Activated naive CD4-positive, alpha-beta T cell treated with anti-CD3 and anti-CD28 coated beads for 36 hours (primary cell): Measurements from ENCODE around the gene RAP1A. TPM values are rescaled to one million over a fixed set of nuclear protein-coding genes. Genes with fewer than 3 reads are reported as not detected.

ENCODE experiments used
- CTCF ChIA-PET: fragments of 350-600 bp; sonication (Branson Sonifier 250); formaldehyde crosslinking; loops from one replicate; lab custom pipeline; 2021; ENCODE audit warnings: antibody characterized with exemption; lab: Charles Lee
- DNase-seq: peaks from one replicate; pipeline ENCODE4 v3.0.0-alpha.2; 2020
- H3K27ac Mint-ChIP-seq: one replicate; pipeline ENCODE4 v1.8.0; 2021; ENCODE audit warnings: mild to moderate bottlenecking, mixed read lengths
- H3K27me3 Mint-ChIP-seq: one replicate; pipeline ENCODE4 v1.8.0; 2021; ENCODE audit warnings: low read depth, mixed read lengths
- H3K36me3 Mint-ChIP-seq: one replicate; pipeline ENCODE4 v1.8.0; 2021; ENCODE audit warnings: low read depth, mixed read lengths
- H3K4me1 Mint-ChIP-seq: one replicate; pipeline ENCODE4 v1.8.0; 2021; ENCODE audit warnings: low read depth, mixed read lengths
- H3K4me3 Mint-ChIP-seq: one replicate; pipeline ENCODE4 v1.8.0; 2021; ENCODE audit warnings: mild to moderate bottlenecking, moderate library complexity, mixed read lengths
- H3K9me3 Mint-ChIP-seq: one replicate; pipeline ENCODE4 v1.8.0; 2021; ENCODE audit warnings: mixed read lengths
- intact Hi-C: fragments of 100-400 bp; cut with micrococcal nuclease; formaldehyde crosslinking; loops from one replicate; pipeline ENCODE4 v1.15.1; 2023
- total RNA-seq, 2 experiments: library from RNA; stranded (reverse); gene quantifications; one replicate each; pipeline ENCODE4 v1.2.3, GENCODE V29; 2021

Gene RAP1A
- 100 to 1,000 TPM; 152 to 155 TPM for total RNA-seq

DNA sequence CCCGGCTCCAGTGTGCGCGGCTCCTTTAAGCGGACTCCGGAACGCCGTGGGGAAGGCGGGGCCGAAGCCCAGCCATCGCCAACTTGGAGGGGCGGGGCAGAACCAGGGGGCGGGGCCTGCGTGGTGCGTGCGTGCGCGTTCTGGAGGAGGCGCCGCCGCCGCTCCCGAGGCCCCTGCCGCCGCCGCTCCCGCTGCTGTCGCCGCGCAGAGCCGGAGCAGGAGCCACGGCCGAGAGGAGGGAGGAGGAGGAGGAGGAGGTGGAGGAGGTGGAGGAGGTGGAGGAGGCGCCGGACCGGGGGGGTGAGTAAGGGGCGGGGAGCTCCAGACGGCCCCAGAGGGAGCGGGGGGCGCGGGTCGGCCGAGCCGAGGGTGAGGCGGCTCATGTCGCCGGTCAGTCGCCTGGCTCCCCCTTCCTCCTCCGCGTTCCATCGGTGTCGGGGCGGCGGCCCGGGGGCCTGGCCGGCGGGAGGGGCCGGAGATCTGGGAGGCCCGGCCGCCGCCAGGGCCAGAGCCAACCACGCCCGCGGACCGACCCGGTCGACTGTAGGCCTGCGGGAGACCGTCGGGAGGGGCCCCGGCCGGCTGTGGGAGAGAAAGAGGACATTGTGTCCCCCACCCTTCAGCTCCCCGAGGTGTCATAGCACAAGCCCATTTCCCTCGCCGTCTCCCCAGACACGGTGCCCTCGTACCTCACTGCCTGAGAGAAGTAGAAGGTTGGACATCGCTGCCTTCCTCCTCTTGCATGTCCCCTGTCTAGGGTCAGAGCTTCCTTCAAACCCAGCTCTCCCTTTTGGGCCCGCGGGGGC lies at the start of gene RAP1A:
Gene RAP1A, plus strand, starts transcription at position 155 of the 806 bp plus-strand sequence. CDS start 71,572 bp downstream, outside the sequence.
- H3K9me3 Mint-ChIP-seq, result no peaks in the 10 kb centered on the region
- peaks cover 23% of the 10 kb centered on the region for H3K36me3 Mint-ChIP-seq
- peaks cover 68% of the 10 kb centered on the region for H3K4me1 Mint-ChIP-seq
- H3K27me3 Mint-ChIP-seq, result no peaks in the 10 kb centered on the region
- intact Hi-C loops, result loop anchor here (1.0 to 10.0 kb wide), 5 partner anchors 28 to 945 kb away; partner anchors contain the start of genes CD53 and KCNA3
- H3K4me3 Mint-ChIP-seq, result peak within 1 kb of the TSS; percentile 93
- H3K27ac Mint-ChIP-seq, result peak within 1 kb of the TSS; percentile 96
- peak; percentile 97 for DNase-seq
- CTCF ChIA-PET, result interaction anchor here (0.6 to 5.2 kb wide), 7 partner anchors 13 to 112 kb away, joined by 3 to 45 read pairs (median 5); no protein-coding TSS in a partner anchor

DNA sequence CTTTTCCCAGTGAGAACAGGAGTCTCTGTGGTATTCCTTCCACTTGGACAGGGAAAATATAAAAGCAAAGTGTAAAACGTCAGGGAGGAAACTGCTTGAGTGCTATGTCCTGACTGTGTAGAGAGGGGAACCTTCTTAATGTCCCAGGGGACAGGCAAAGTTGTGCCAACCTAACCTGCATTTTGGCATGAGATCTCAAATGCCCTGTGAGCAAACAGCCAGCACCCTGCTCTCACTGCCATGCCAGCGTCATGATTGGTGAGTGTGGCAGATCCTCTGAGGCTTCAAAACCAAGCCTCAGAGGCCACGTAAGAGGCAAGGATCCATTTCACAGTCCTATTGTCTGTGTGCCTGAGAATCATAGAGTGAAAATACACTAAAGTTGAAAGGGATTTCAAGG lies 49.7 kb upstream of the RAP1A start:
- Mint-ChIP-seq H3K36me3 (no peaks in the 10 kb centered on the region), H3K9me3 (no peaks in the 10 kb centered on the region), H3K27me3 (no peaks in the 10 kb centered on the region), H3K4me1 (peaks cover 11% of the 10 kb centered on the region), H3K27ac (no peak overlapping the region), H3K4me3 (no peak overlapping the region)
- intact Hi-C loops, result loop anchor here (2.0 kb wide), 1 partner anchor 23 kb away; no protein-coding TSS in a partner anchor
- no peak for DNase-seq
- CTCF ChIA-PET, result interaction anchor here (1.2 kb wide), 1 partner anchor 55 kb away, joined by 3 read pairs; no protein-coding TSS in a partner anchor

DNA sequence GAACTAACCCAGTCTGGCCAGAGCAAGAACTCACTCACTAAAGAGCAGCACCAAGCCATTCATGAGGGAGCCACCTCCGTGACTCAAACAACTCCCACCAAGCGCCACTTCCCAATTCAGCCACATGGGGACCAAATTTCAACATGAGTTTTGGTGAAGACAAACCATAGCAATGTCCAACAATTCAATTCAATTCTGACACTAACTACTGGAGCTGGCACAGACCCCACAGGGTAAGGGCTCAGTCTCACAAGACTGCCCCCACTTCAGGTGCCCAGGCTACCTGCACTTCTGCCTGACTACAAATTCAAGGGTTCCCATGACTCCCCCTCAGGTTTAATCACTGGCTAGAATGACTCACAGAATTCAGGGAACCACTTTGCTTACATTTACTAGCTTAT lies 48.8 kb upstream of the RAP1A start:
- H3K4me1 Mint-ChIP-seq, result peaks cover 11% of the 10 kb centered on the region
- no peaks in the 10 kb centered on the region for H3K27me3 Mint-ChIP-seq
- H3K27ac Mint-ChIP-seq, result no peak overlapping the region
- H3K9me3 Mint-ChIP-seq, result no peaks in the 10 kb centered on the region
- H3K4me3 Mint-ChIP-seq, result no peak overlapping the region
- peak; percentile 61 for DNase-seq
- intact Hi-C loops, result loop anchor here (2.0 kb wide), 1 partner anchor 22 kb away; no protein-coding TSS in a partner anchor
- CTCF ChIA-PET, result interaction anchor here (0.6 to 1.8 kb wide), 6 partner anchors 11 to 130 kb away, joined by 3 to 6 read pairs (median 4); no protein-coding TSS in a partner anchor
- H3K36me3 Mint-ChIP-seq, result no peaks in the 10 kb centered on the region

DNA sequence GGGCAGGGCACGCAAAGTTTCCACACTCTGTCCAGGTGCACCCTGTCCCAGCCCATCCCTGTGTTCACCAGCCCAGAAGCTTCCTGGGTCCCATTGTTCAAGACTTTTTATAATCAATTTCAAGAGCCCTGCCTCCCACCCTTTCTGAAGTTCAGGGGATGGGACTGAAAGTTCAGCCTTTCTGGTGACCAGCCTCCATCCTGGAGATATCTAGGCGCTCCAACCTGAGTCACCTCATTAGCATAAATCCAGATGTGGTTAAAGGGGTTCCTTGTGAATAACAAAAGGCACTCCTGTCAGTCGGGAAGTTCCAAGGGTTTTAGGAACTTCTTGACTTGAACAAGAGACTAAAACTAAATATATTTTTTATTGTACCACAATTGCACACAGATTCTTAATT lies 48.4 kb upstream of the RAP1A start:
- CTCF ChIA-PET, result interaction anchor here (0.7 to 1.8 kb wide), 5 partner anchors 10 to 28 kb away, joined by 3 to 6 read pairs (median 4); no protein-coding TSS in a partner anchor
- Mint-ChIP-seq H3K9me3 (no peaks in the 10 kb centered on the region), H3K27me3 (no peaks in the 10 kb centered on the region), H3K36me3 (no peaks in the 10 kb centered on the region), H3K4me1 (peaks cover 11% of the 10 kb centered on the region), H3K4me3 (no peak overlapping the region), H3K27ac (no peak overlapping the region)
- DNase-seq, result no peak
- intact Hi-C loops, result loop anchor here (2.0 kb wide), 1 partner anchor 22 kb away; no protein-coding TSS in a partner anchor

DNA sequence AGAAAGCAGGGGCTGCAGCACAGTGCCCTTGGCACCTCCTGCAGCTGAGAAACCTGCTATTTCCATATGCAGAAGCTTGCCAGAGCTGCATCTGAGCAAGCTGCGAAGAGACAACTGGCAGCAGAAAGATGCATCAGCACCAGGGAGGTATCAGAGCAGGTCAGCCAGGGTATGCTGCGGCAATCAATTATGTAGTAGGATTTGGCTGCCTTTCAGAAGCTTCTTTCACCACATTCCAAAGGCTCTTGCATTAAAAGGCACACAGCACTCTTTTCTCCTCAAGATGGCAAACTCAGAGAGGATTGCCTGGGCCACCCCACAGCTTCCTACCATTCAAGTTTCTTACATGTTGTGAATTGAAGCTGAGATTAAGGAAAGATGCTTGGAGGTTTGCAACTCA lies 47.6 kb upstream of the RAP1A start:
- Mint-ChIP-seq H3K27ac (no peak overlapping the region), H3K36me3 (no peaks in the 10 kb centered on the region), H3K4me1 (peaks cover 11% of the 10 kb centered on the region), H3K9me3 (no peaks in the 10 kb centered on the region), H3K27me3 (no peaks in the 10 kb centered on the region), H3K4me3 (no peak overlapping the region)
- intact Hi-C loops, result loop anchor here (2.0 kb wide), 1 partner anchor 21 kb away; no protein-coding TSS in a partner anchor
- CTCF ChIA-PET, result interaction anchor here (1.6 to 1.8 kb wide), 2 partner anchors 21 to 27 kb away, joined by 6 read pairs; no protein-coding TSS in a partner anchor
- no peak for DNase-seq

DNA sequence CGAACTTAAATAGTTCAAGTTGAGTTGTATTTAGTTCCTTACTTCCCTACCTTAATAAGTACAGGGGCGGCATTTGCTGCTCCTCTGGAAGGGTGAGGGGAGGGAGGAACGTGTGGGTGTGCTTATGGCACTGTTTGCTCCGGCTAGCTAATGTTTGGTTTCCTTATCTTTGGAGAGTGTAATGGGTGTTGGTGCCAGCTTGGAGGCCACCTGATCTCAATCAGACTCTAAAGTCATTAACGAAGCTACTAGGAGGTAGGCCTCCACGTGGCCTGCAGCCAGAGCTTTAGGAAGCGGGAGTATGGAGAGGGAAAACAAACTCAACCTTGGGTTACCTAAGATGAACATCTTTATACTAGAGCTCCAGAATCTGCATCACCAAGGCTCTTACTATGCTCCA lies 43.0 kb upstream of the RAP1A start:
- Mint-ChIP-seq H3K27ac (no peak overlapping the region), H3K27me3 (no peaks in the 10 kb centered on the region), H3K4me3 (no peak overlapping the region), H3K4me1 (no peaks in the 10 kb centered on the region), H3K36me3 (no peaks in the 10 kb centered on the region), H3K9me3 (no peaks in the 10 kb centered on the region)
- CTCF ChIA-PET, result interaction anchor here (0.8 kb wide), 1 partner anchor 12 kb away, joined by 3 read pairs; no protein-coding TSS in a partner anchor
- intact Hi-C loops, result no loop called here
- DNase-seq, result no peak

DNA sequence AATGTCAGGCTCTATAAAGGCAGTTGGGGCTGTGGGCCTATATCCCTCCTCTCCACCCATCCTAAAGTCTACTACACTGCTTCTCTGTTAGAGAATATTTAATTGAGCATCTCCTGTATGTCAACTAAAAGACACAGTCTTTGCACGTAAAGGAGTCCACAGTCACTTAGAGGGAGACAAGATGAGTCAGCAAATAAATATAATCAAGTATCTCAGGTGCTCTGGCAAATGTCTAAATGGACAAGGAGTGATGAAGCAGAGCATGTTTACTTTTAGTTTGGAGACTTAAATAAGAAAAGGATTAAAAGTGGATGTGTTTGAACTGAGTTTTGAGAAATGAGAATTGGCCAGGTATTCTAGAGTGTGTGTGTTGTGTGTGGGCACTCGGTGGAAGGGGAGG lies 41.8 kb upstream of the RAP1A start:
- H3K27me3 Mint-ChIP-seq, result no peaks in the 10 kb centered on the region
- intact Hi-C loops, result no loop called here
- no peaks in the 10 kb centered on the region for H3K9me3 Mint-ChIP-seq
- H3K36me3 Mint-ChIP-seq, result no peaks in the 10 kb centered on the region
- no peak overlapping the region for H3K4me3 Mint-ChIP-seq
- H3K27ac Mint-ChIP-seq, result no peak overlapping the region
- CTCF ChIA-PET, result no interaction called here
- no peaks in the 10 kb centered on the region for H3K4me1 Mint-ChIP-seq
- DNase-seq, result no peak

DNA sequence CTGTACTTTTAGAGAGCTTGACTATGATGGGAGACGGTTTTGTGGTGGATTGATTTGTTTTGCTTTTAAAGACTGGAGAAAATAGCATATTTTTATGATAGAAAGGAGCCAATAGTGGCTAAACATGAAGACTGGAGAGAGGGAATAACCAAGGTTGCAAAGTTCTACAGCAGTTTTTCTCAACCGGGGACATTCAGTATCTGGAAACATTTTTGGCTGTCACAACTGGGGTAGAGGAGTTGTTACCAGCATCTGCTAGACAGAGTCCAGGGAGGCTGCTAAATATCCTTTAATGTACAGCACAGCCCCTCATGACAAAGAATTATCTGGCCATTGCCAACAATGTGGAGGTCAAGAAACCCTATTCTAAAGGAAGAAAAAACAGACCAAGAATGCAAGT lies 38.4 kb upstream of the RAP1A start:
- no peak overlapping the region for H3K4me3 Mint-ChIP-seq
- intact Hi-C loops, result no loop called here
- CTCF ChIA-PET, result interaction anchor here (0.8 to 0.9 kb wide), 2 partner anchors 10 to 28 kb away, joined by 3 to 4 read pairs; no protein-coding TSS in a partner anchor
- no peaks in the 10 kb centered on the region for H3K36me3 Mint-ChIP-seq
- H3K27me3 Mint-ChIP-seq, result no peaks in the 10 kb centered on the region
- no peak overlapping the region for H3K27ac Mint-ChIP-seq
- no peak for DNase-seq
- H3K4me1 Mint-ChIP-seq, result peaks cover 5% of the 10 kb centered on the region
- H3K9me3 Mint-ChIP-seq, result no peaks in the 10 kb centered on the region

DNA sequence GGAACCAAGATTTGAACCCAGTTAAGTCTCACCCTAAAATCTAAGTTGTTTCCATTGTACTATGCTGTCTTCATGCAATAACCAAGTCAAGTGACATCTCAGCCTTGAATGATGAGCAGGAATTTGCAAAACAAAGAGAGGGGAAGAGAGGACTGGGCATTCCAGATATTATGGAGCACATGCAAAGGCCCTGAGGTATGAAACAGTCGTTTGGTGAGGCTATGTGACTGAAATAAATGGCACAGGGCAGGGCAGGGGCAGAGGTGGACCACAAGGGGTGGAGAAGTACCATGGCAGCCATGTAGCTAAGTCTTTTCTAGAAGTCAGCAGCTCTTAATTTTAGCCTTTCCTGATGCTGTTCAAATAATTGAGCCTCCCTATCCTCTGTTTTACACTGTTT lies 37.6 kb upstream of the RAP1A start:
- H3K9me3 Mint-ChIP-seq, result no peaks in the 10 kb centered on the region
- no peak overlapping the region for H3K27ac Mint-ChIP-seq
- peaks cover 5% of the 10 kb centered on the region for H3K4me1 Mint-ChIP-seq
- DNase-seq, result no peak
- H3K4me3 Mint-ChIP-seq, result no peak overlapping the region
- CTCF ChIA-PET, result interaction anchor here (0.8 to 1.3 kb wide), 2 partner anchors 11 to 185 kb away, joined by 3 read pairs; no protein-coding TSS in a partner anchor
- no peaks in the 10 kb centered on the region for H3K36me3 Mint-ChIP-seq
- intact Hi-C loops, result no loop called here
- H3K27me3 Mint-ChIP-seq, result no peaks in the 10 kb centered on the region

DNA sequence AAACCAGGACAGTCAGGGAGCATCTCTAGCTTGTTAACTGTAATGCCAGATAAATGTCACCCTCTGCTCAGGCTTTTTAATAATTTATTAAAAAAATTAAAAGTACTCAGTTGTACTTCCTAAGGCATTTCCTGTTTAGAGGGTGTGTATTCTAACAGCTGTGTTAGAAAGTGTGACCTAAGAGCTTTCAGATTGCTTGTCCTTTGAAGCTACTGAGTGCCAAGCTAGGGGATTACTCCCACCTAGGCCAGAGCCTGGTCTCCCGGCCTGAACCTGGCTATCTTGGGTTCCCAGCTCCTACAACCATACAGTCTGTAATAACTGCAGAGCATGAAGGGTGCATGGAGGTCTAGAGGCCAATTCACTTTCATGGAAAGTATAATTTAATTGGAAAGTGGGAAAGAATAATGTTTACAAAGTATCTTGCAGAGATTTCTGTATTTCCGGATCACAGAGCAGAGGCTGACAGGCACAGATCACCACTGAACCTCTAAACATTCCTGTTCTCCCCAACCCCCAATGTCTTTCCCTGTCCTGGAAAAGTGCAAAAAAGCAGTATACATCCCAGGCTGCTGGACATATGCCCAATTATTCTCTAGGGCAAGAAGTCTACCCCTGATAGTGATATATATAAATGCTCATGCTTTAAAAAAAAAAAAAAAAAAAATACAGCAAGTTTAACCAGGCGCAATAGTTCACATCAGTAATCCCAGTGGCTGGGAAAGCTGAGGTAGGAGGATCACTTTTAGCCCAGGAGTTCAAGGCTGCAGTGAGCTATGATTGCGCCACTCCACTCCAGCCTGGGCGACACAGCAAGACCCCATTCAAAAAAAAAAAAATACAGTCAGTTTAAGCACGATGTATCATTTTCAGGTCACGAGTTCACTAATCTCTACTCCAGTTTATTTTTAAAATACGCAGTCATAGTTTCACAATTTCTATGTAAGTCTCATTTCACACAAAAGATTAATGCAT lies 36.7 kb upstream of the RAP1A start:
- H3K9me3 Mint-ChIP-seq, result no peaks in the 10 kb centered on the region
- intact Hi-C loops, result no loop called here
- peaks cover 5% of the 10 kb centered on the region for H3K4me1 Mint-ChIP-seq
- H3K27me3 Mint-ChIP-seq, result no peaks in the 10 kb centered on the region
- H3K36me3 Mint-ChIP-seq, result no peaks in the 10 kb centered on the region
- H3K4me3 Mint-ChIP-seq, result no peak overlapping the region
- no peak overlapping the region for H3K27ac Mint-ChIP-seq
- DNase-seq, result no peak
- CTCF ChIA-PET, result interaction anchor here (0.6 to 1.3 kb wide), 3 partner anchors 42 to 184 kb away, joined by 3 to 4 read pairs (median 3); no protein-coding TSS in a partner anchor

DNA sequence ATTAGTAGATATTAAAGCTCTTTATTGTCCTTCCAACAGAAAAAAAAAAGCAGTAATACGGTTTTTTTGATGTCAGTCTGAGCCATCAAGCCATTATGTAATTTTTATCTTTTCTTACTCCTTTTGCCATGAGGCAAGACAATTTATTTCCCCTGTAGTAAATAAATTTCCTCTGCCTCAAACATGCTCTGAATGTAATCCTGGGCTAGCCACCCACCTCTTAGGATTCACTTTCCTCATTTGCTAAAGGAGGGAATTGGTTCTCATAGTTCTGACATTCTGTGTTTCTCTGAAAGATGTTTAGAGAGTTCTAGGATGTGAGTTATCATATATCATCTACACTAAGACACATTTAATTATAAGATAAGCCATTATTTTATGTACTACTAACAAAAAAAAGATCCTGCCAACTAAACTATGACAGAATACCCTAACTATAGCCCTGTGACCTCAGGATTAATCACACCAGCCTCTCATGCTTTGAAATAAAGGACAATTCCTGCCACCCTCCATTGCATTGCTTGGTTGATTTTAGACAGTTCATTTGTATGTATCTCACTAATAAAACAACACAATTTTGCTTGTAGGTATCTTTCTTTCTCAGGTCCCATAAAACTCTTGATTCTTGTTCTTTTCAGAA lies 34.0 kb upstream of the RAP1A start:
- intact Hi-C loops, result loop anchor here (2.0 kb wide), 1 partner anchor 17 kb away; no protein-coding TSS in a partner anchor
- H3K36me3 Mint-ChIP-seq, result no peaks in the 10 kb centered on the region
- H3K27me3 Mint-ChIP-seq, result no peaks in the 10 kb centered on the region
- H3K4me1 Mint-ChIP-seq, result peaks cover 5% of the 10 kb centered on the region
- no peak overlapping the region for H3K27ac Mint-ChIP-seq
- no peak overlapping the region for H3K4me3 Mint-ChIP-seq
- DNase-seq, result no peak
- CTCF ChIA-PET, result no interaction called here
- H3K9me3 Mint-ChIP-seq, result no peaks in the 10 kb centered on the region
